ENCODE data around the gene UQCC3.

Gene UQCC3

GRCh38 chr11:62652161-62653006 lies 19.1 kb upstream of the UQCC3 start:
- Histone ChIP-seq H3K36me3 (ENCODE audit: insufficient read depth) (no peaks in the 10 kb centered on the region), H3K79me2 (ENCODE audit: insufficient read depth, low read depth) (peaks cover 29% of the 10 kb centered on the region; the same call in 1 of the 2 replicates), H3K27me3 (ENCODE audit: insufficient read depth, low read depth) (no peaks in the 10 kb centered on the region), H3K4me1 (ENCODE audit: low read depth, poor library complexity, severe bottlenecking) (peaks cover 22% of the 10 kb centered on the region), H3K27ac (peak overlapping the region; percentile 78), H3K9ac (peak overlapping the region; percentile 72), H3K4me3 (IDR thresholded peaks at IDR 0.05; ENCODE audit: insufficient read depth, low read depth, low read length) (peak overlapping the region; percentile 32), H2AFZ (ENCODE audit: low read depth) (peak overlapping the region; percentile 72; the same call in 1 of the 2 replicates), H3K4me2 (peak overlapping the region; percentile 71), H4K20me1 (ENCODE audit: insufficient read depth) (no peaks in the 10 kb centered on the region)
- no peak for TF ChIP-seq CTCF (conservative IDR thresholded peaks at IDR 0.05; ENCODE audit: low read depth, low read length)

- H3K4me2 ChIP-seq, result no peak overlapping the region
- H3K79me2 ChIP-seq (ENCODE audit: insufficient read depth, low read depth), result peaks cover 29% of the 10 kb centered on the region; the same call in 1 of the 2 replicates
- no peaks in the 10 kb centered on the region for H4K20me1 ChIP-seq (ENCODE audit: insufficient read depth)
- no peak overlapping the region for H3K27ac ChIP-seq
- peak overlapping the region; percentile 16; the same call in 1 of the 2 replicates for H2AFZ ChIP-seq (ENCODE audit: low read depth)
- H3K9ac ChIP-seq, result no peak overlapping the region
- H3K4me1 ChIP-seq (ENCODE audit: low read depth, poor library complexity, severe bottlenecking), result peaks cover 16% of the 10 kb centered on the region
- H3K36me3 ChIP-seq (ENCODE audit: insufficient read depth), result no peaks in the 10 kb centered on the region
- no peak overlapping the region for H3K4me3 ChIP-seq (IDR thresholded peaks at IDR 0.05; ENCODE audit: insufficient read depth, low read depth, low read length)
- no peaks in the 10 kb centered on the region for H3K27me3 ChIP-seq (ENCODE audit: insufficient read depth, low read depth)
- no peak for TF ChIP-seq CTCF (conservative IDR thresholded peaks at IDR 0.05; ENCODE audit: low read depth, low read length)
Measured at GRCh38 chr11:62654297-62654696, 17.2 kb upstream of the UQCC3 start.

- peaks cover 6% of the 10 kb centered on the region for H3K4me1 ChIP-seq (ENCODE audit: low read depth, poor library complexity, severe bottlenecking)
- no peak overlapping the region for H3K9ac ChIP-seq
- peaks cover 12% of the 10 kb centered on the region; the same call in 1 of the 2 replicates for H3K79me2 ChIP-seq (ENCODE audit: insufficient read depth, low read depth)
- H3K27ac ChIP-seq, result no peak overlapping the region
- H3K27me3 ChIP-seq (ENCODE audit: insufficient read depth, low read depth), result no peaks in the 10 kb centered on the region
- no peak overlapping the region for H2AFZ ChIP-seq (ENCODE audit: low read depth)
- H3K4me3 ChIP-seq (IDR thresholded peaks at IDR 0.05; ENCODE audit: insufficient read depth, low read depth, low read length), result no peak overlapping the region
- H3K4me2 ChIP-seq, result no peak overlapping the region
- no peaks in the 10 kb centered on the region for H4K20me1 ChIP-seq (ENCODE audit: insufficient read depth)
- TF ChIP-seq CTCF (conservative IDR thresholded peaks at IDR 0.05; ENCODE audit: low read depth, low read length), result no peak
- no peaks in the 10 kb centered on the region for H3K36me3 ChIP-seq (ENCODE audit: insufficient read depth)
Measured at GRCh38 chr11:62656796-62657429, 14.6 kb upstream of the UQCC3 start.

GRCh38 chr11:62664405-62665074 lies 6.9 kb upstream of the UQCC3 start:
- no peaks in the 10 kb centered on the region for H3K27me3 ChIP-seq (ENCODE audit: insufficient read depth, low read depth)
- TF ChIP-seq CTCF (conservative IDR thresholded peaks at IDR 0.05; ENCODE audit: low read depth, low read length), result no peak
- no peaks in the 10 kb centered on the region for H3K79me2 ChIP-seq (ENCODE audit: insufficient read depth, low read depth)
- peak overlapping the region; percentile 71 for H3K4me2 ChIP-seq
- no peaks in the 10 kb centered on the region for H3K36me3 ChIP-seq (ENCODE audit: insufficient read depth)
- H4K20me1 ChIP-seq (ENCODE audit: insufficient read depth), result no peaks in the 10 kb centered on the region
- H2AFZ ChIP-seq (ENCODE audit: low read depth), result peak overlapping the region; percentile 84
- H3K27ac ChIP-seq, result peak overlapping the region; percentile 45; the same call in 1 of the 2 replicates
- peak overlapping the region; percentile 67; the same call in 1 of the 2 replicates for H3K9ac ChIP-seq
- H3K4me1 ChIP-seq (ENCODE audit: low read depth, poor library complexity, severe bottlenecking), result peaks cover 9% of the 10 kb centered on the region
- H3K4me3 ChIP-seq (IDR thresholded peaks at IDR 0.05; ENCODE audit: insufficient read depth, low read depth, low read length), result no peak overlapping the region

All from KMS-11 (cell line).